H7 (cell line): ENCODE results near the gene CELF5. TPM values are rescaled to one million over a fixed set of nuclear protein-coding genes. Genes with fewer than 3 reads are reported as not detected.
"Not testable (repeated sequence)": the region's sequence is repeated elsewhere in the genome, so short reads cannot be mapped to it uniquely, and the experiment has no call there.

ENCODE experiments used
- DNase-seq: peaks from one replicate; pipeline ENCODE4 v3.0.0; 2012
- H3K27me3 ChIP-seq: 2 replicates; pipeline ENCODE4 v1.6.0; 2011; ENCODE audit warnings: mild to moderate bottlenecking, low read length; ENCODE audit not compliant: control insufficient read depth, insufficient read depth
- H3K36me3 ChIP-seq: replicated peaks from 2 replicates; pipeline ENCODE4 v1.5.1; 2011; ENCODE audit warnings: low read length; ENCODE audit not compliant: control insufficient read depth, insufficient read depth
- H3K4me3 ChIP-seq: 2 replicates; pipeline ENCODE4 v1.5.1; 2011; ENCODE audit warnings: low read depth, mild to moderate bottlenecking, control low read depth, low read length, moderate library complexity; ENCODE audit not compliant: insufficient read depth
- total RNA-seq: library from RNA; depleted of rRNA; stranded (reverse); fragments of >200 nt; shearing (Covaris generic); gene quantifications from 2 replicates; pipeline ENCODE4 v1.2.3, GENCODE V29; 2014

CELF5 gene
- total RNA-seq, 1 experiment from 2014 or later, result 1.4 TPM

DNA sequence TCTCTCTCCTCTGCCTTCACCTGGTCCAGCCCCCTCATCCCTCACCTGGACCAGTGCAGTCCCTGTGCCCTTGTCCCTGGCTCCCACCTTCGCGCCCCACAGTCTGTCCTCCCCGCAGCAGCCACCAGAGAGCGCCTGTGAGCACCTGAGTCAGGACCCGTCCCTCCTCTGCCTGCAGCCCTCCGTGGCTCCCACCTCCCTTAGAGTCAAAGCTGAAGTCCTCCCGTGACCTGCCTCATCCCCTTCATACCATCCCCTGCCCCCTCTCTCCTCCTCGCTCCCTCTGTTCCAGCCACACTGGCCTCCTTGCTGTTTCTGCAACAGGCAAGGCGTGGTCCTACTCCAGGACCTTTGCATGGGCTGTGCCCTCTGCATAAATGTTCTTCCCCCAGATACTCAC lies 10.3 kb downstream of the CELF5 start:
- no peaks in the 10 kb centered on the region for H3K36me3 ChIP-seq
- H3K27me3 ChIP-seq, result peaks cover 3% of the 10 kb centered on the region; the same call in 1 of the 2 replicates
- no peak overlapping the region for H3K4me3 ChIP-seq
- peak; percentile 83 for DNase-seq

GRCh38 chr19:3235604-3236003 lies 11.1 kb downstream of the CELF5 start:
- not testable (repeated sequence) for H3K4me3 ChIP-seq, DNase-seq, H3K36me3 ChIP-seq, H3K27me3 ChIP-seq

GRCh38 chr19:3236272-3236671 lies 11.8 kb downstream of the CELF5 start:
- DNase-seq, result no peak
- Histone ChIP-seq H3K27me3 (peaks cover 2% of the 10 kb centered on the region; the same call in 1 of the 2 replicates), H3K4me3 (no peak overlapping the region), H3K36me3 (no peaks in the 10 kb centered on the region)

GRCh38 chr19:3238066-3238561 lies 13.7 kb downstream of the CELF5 start:
- no peak for DNase-seq
- no peaks in the 10 kb centered on the region for H3K36me3 ChIP-seq
- peaks cover 2% of the 10 kb centered on the region; the same call in 1 of the 2 replicates for H3K27me3 ChIP-seq
- no peak overlapping the region for H3K4me3 ChIP-seq

GRCh38 chr19:3239367-3239766 lies 14.9 kb downstream of the CELF5 start:
- no peaks in the 10 kb centered on the region for H3K36me3 ChIP-seq
- H3K27me3 ChIP-seq, result peaks cover 2% of the 10 kb centered on the region; the same call in 1 of the 2 replicates
- no peak overlapping the region for H3K4me3 ChIP-seq
- DNase-seq, result no peak

- Histone ChIP-seq H3K4me3 (no peak overlapping the region), H3K27me3 (peaks cover 2% of the 10 kb centered on the region; the same call in 1 of the 2 replicates), H3K36me3 (no peaks in the 10 kb centered on the region)
- peak; percentile 78 for DNase-seq
These were observed 19.6 kb downstream of the CELF5 start for GRCh38 chr19:3243819-3244700.

DNA sequence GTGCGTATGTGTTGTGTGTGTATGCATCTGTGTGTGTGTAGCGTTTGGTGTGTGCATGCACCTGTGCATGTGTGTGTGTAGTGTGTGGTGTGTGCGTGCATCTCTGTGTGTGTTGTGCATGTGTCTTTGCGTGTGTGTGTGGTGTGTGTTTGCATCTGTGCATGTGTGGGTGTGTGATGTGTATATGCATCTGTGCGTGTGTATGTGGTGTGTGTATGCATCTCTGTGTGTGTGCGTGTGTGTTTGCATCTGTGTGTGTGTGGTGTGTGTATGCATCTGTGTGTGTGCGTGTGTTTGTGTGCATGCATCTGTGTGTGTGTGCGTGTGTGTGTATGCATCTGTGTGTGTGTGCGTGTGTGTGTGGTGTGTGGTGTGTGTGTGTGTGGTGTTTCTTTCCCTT lies 20.6 kb downstream of the CELF5 start:
- Histone ChIP-seq H3K36me3 (no peaks in the 10 kb centered on the region), H3K4me3 (no peak overlapping the region), H3K27me3 (peaks cover 2% of the 10 kb centered on the region; the same call in 1 of the 2 replicates)
- no peak for DNase-seq

GRCh38 chr19:3248728-3249326 lies 24.4 kb downstream of the CELF5 start:
- H3K27me3 ChIP-seq, result no peaks in the 10 kb centered on the region
- no peaks in the 10 kb centered on the region for H3K36me3 ChIP-seq
- no peak overlapping the region for H3K4me3 ChIP-seq
- no peak for DNase-seq

GRCh38 chr19:3249408-3249807 lies 24.9 kb downstream of the CELF5 start:
- DNase-seq, result peak; percentile 93
- no peaks in the 10 kb centered on the region for H3K36me3 ChIP-seq
- H3K4me3 ChIP-seq, result no peak overlapping the region
- no peaks in the 10 kb centered on the region for H3K27me3 ChIP-seq

DNA sequence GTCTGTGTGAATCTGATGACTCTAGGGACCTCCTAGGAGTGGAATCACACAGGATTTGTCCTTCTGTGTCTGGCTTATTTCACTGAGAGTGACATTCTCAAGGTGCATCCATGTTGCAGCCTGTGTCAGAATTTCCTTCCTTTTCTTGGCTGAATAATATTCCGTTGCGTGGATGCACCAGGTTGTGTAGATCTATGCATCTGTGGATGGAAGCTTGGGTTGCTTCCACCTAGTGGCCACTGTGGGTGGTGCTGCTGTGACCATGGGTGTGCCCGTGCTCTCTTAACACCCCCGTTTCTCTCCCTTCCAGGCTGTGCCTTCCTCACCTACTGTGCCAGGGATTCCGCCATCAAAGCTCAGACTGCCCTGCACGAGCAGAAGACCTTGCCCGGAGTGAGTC lies 26.2 kb downstream of the CELF5 start:
- Histone ChIP-seq H3K27me3 (no peaks in the 10 kb centered on the region), H3K36me3 (no peaks in the 10 kb centered on the region), H3K4me3 (no peak overlapping the region)
- peak; percentile 73 for DNase-seq

GRCh38 chr19:3251229-3251628 lies 26.8 kb downstream of the CELF5 start:
- Histone ChIP-seq H3K27me3 (no peaks in the 10 kb centered on the region), H3K36me3 (no peaks in the 10 kb centered on the region), H3K4me3 (no peak overlapping the region)
- no peak for DNase-seq

DNA sequence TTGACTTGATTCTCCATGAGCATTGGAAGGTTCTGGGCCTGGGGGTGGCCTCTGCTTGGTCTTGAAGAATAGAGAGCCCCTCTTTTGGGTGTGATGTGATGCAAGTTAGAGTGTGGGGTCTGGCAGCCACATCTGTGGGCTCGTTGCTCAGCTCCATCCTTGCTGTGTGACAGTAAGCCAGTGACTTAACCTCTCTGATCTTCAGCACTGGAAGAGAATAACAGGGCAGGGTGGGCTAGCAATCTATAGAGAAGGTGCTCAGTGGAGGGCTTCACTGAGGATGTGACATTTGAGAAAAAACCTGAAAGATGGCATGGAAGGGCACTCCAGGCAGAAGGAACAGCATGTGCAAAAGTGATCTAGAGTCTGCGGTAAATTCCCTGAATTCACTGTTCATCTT lies 28.2 kb downstream of the CELF5 start:
- Histone ChIP-seq H3K4me3 (no peak overlapping the region), H3K27me3 (no peaks in the 10 kb centered on the region), H3K36me3 (no peaks in the 10 kb centered on the region)
- DNase-seq, result no peak

- DNase-seq, result no peak
- Histone ChIP-seq H3K4me3 (no peak overlapping the region), H3K36me3 (no peaks in the 10 kb centered on the region), H3K27me3 (no peaks in the 10 kb centered on the region)
These were observed 28.8 kb downstream of the CELF5 start for GRCh38 chr19:3253270-3253669.

- DNase-seq, result no peak
- H3K36me3 ChIP-seq, result no peaks in the 10 kb centered on the region
- no peaks in the 10 kb centered on the region for H3K27me3 ChIP-seq
- no peak overlapping the region for H3K4me3 ChIP-seq
These were observed 30.1 kb downstream of the CELF5 start for GRCh38 chr19:3254520-3254919.

DNA sequence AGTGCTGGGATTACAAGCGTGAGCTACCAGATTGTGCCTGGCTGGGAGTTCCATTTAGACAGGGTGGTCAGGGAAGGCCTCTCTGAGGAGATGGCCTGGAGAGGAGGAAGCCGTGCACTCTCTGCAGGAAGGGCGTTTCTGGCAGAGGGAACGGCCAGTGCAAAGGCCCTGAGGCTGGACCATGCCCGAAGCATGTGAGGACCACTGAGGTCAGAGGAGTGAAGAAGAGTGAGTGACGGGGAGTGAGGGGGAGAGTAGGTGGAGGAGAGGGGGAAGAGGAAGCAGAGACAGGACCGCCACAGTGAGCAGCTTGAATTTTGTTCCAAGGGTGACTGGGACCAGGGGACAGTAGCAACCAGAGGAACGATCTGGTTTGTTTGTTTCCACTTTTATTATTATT lies 32.6 kb downstream of the CELF5 start:
- no peak for DNase-seq
- Histone ChIP-seq H3K4me3 (no peak overlapping the region), H3K36me3 (no peaks in the 10 kb centered on the region), H3K27me3 (no peaks in the 10 kb centered on the region)
